ENCODE measurements around the gene GIT1.

GRCh38 chr17:29587591-29587990 is 1.9 kb downstream of the GIT1 start:
- TF ChIP-seq CTCF (conservative IDR thresholded peaks at IDR 0.05; ENCODE audit: low read length), result no peak
- TF ChIP-seq EZH2phosphoT487 (IDR thresholded peaks at IDR 0.05; ENCODE audit: borderline replicate concordance, low read depth, low read length), result no peak
